H1 (cell line): Measurements from ENCODE around the gene NUDT12. TPM values are rescaled to one million over a fixed set of nuclear protein-coding genes. Genes with fewer than 3 reads are reported as not detected.

ENCODE experiments used
- CTCF ChIA-PET: fragments of 300-600 bp; sonication (Branson Sonifier 250); formaldehyde crosslinking; loops from one replicate; lab custom pipeline; 2021; ENCODE audit not compliant: partially characterized antibody; lab: Charles Lee
- POLR2A ChIA-PET: fragments of 300-600 bp; sonication (Branson Sonifier 250); formaldehyde crosslinking; loops from one replicate; lab custom pipeline; 2021; ENCODE audit warnings: inconsistent platforms; ENCODE audit not compliant: partially characterized antibody; lab: Charles Lee
- DNase-seq, 2 experiments: peaks; one replicate each; pipeline versions ENCODE4 v3.0.0 to v3.0.0-alpha.2; 2010 to 2022; ENCODE audit warnings: low spot score in 2 of 2, low read depth in 1 of 2, mixed read lengths in 1 of 2
- FAIRE-seq: peaks from 2 replicates; lab custom pipeline; 2011; peaks lifted over from hg19 to GRCh38; lab: Jason Lieb, UNC
- H2AFZ ChIP-seq: 2 replicates; pipeline ENCODE4 v1.8.1; 2012; ENCODE audit warnings: low read length, inconsistent platforms
- H2AK5ac ChIP-seq: 2 replicates; pipeline ENCODE4 v1.6.1; 2013; ENCODE audit warnings: low read depth, low read length
- H2BK120ac ChIP-seq: replicated peaks from 2 replicates; pipeline ENCODE3; 2013; ENCODE audit warnings: low read depth, low read length, inconsistent platforms
- H2BK12ac ChIP-seq: 2 replicates; pipeline ENCODE4 v1.6.1; 2013; ENCODE audit warnings: low read depth, low read length
- H2BK15ac ChIP-seq: 2 replicates; pipeline ENCODE4 v1.6.1; 2013; ENCODE audit warnings: low read length
- H2BK20ac ChIP-seq: 2 replicates; pipeline ENCODE4 v1.6.1; 2013; ENCODE audit warnings: low read length
- H2BK5ac ChIP-seq: 2 replicates; pipeline ENCODE4 v1.6.1; 2013; ENCODE audit warnings: low read depth, low read length
- H3K14ac ChIP-seq: 2 replicates; pipeline ENCODE4 v1.6.1; 2013; ENCODE audit warnings: inconsistent platforms; ENCODE audit not compliant: insufficient read length
- H3K18ac ChIP-seq: 2 replicates; pipeline ENCODE4 v1.6.1; 2013; ENCODE audit warnings: low read length; ENCODE audit errors: extremely low read depth
- H3K23ac ChIP-seq: 2 replicates; pipeline ENCODE4 v1.6.1; 2013; ENCODE audit warnings: inconsistent platforms; ENCODE audit not compliant: insufficient read length
- H3K23me2 ChIP-seq: 2 replicates; pipeline ENCODE4 v1.6.1; 2013; ENCODE audit warnings: low read depth, low read length
- H3K27ac ChIP-seq: 2 replicates; pipeline ENCODE4 v1.6.1; 2011; ENCODE audit warnings: low read depth, low read length, inconsistent platforms
- H3K27me3 ChIP-seq, 4 experiments: replicated peaks in 1 of 4; 1 replicate in 1 of 4; 2 replicates in 3 of 4; pipeline versions ENCODE4 v1.6.1 to v1.8.1; 2011 to 2013; ENCODE audit warnings: low read length in 3 of 4, mild to moderate bottlenecking in 3 of 4, inconsistent platforms in 2 of 4, mixed read lengths in 2 of 4, moderate library complexity in 1 of 4; ENCODE audit not compliant: control insufficient read depth in 3 of 4, insufficient read depth in 3 of 4; ENCODE audit errors: extremely low read depth in 1 of 4
- H3K36me3 ChIP-seq, 4 experiments: 2 replicates each; pipeline versions ENCODE4 v1.6.1 to v1.8.1; 2011 to 2013; ENCODE audit warnings: mild to moderate bottlenecking in 4 of 4, low read length in 3 of 4, moderate library complexity in 2 of 4, control low read depth in 1 of 4, inconsistent platforms in 1 of 4; ENCODE audit not compliant: insufficient read depth in 4 of 4, control insufficient read depth in 2 of 4
- H3K4ac ChIP-seq: replicated peaks from 2 replicates; pipeline ENCODE3; 2013; ENCODE audit warnings: low read length, low read depth, mixed read lengths, inconsistent platforms; ENCODE audit not compliant: insufficient read length
- H3K4me1 ChIP-seq, 4 experiments: replicated peaks in 1 of 4; 1 replicate in 1 of 4; 2 replicates in 3 of 4; pipeline versions ENCODE4 v1.6.1 to v1.8.1; 2011 to 2013; ENCODE audit warnings: low read length in 3 of 4, inconsistent platforms in 2 of 4, mixed read lengths in 1 of 4; ENCODE audit not compliant: insufficient read depth in 4 of 4, control insufficient read depth in 3 of 4
- H3K4me2 ChIP-seq, 2 experiments: 2 replicates each; pipeline versions ENCODE4 v1.6.1 to v1.8.1; 2011 to 2013; ENCODE audit warnings: low read depth in 2 of 2, low read length in 2 of 2, control low read depth in 1 of 2, inconsistent platforms in 1 of 2, mild to moderate bottlenecking in 1 of 2; ENCODE audit not compliant: insufficient read depth in 1 of 2
- H3K4me3 ChIP-seq, 4 experiments: fragments of 200-600, 300-600 bp in 1 of 4; sonication (generic), shearing (Covaris generic), sonication (Bioruptor Twin) in 1 of 4; 2 replicates each; pipeline versions ENCODE4 v1.5.1 to v1.8.1; 2011 to 2016; ENCODE audit warnings: low read length in 4 of 4, low read depth in 3 of 4, control low read depth in 2 of 4, inconsistent platforms in 2 of 4, mild to moderate bottlenecking in 2 of 4, mixed read lengths in 1 of 4, moderate library complexity in 1 of 4; ENCODE audit not compliant: insufficient read depth in 2 of 4; ENCODE audit errors: extremely low read depth in 1 of 4
- H3K56ac ChIP-seq: replicated peaks from 2 replicates; pipeline ENCODE3; 2013; ENCODE audit warnings: low read depth, mild to moderate bottlenecking, mixed read lengths, low read length, inconsistent platforms; ENCODE audit not compliant: insufficient read length
- H3K79me1 ChIP-seq: 2 replicates; pipeline ENCODE4 v1.6.1; 2013; ENCODE audit warnings: low read depth, low read length, control low read depth
- H3K79me2 ChIP-seq, 2 experiments: 2 replicates each; pipeline versions ENCODE4 v1.6.1 to v1.8.1; 2012 to 2013; ENCODE audit warnings: low read length in 2 of 2, mild to moderate bottlenecking in 2 of 2, inconsistent platforms in 1 of 2; ENCODE audit not compliant: insufficient read depth in 2 of 2, control insufficient read depth in 1 of 2
- H3K9ac ChIP-seq, 4 experiments: replicated peaks in 1 of 4; 1 replicate in 1 of 4; 2 replicates in 3 of 4; pipeline versions ENCODE4 v1.6.1 to v1.8.1; 2011 to 2013; ENCODE audit warnings: low read depth in 3 of 4, low read length in 3 of 4, control low read depth in 2 of 4, mild to moderate bottlenecking in 2 of 4, moderate library complexity in 2 of 4, inconsistent platforms in 1 of 4; ENCODE audit errors: extremely low read depth in 1 of 4
- H3K9me3 ChIP-seq, 2 experiments: 2 replicates each; pipeline versions ENCODE4 v1.6.1 to v1.8.1; 2012 to 2013; ENCODE audit warnings: mild to moderate bottlenecking in 2 of 2, moderate library complexity in 2 of 2, control low read depth in 1 of 2, inconsistent platforms in 1 of 2, low read depth in 1 of 2, low read length in 1 of 2, mixed read lengths in 1 of 2; ENCODE audit not compliant: insufficient read depth in 2 of 2
- H4K20me1 ChIP-seq, 2 experiments: replicated peaks in 1 of 2; 2 replicates each; pipeline versions ENCODE3 to v1.8.1; 2011 to 2013; ENCODE audit warnings: inconsistent platforms in 2 of 2, low read length in 2 of 2, mild to moderate bottlenecking in 1 of 2; ENCODE audit not compliant: insufficient read depth in 2 of 2, control insufficient read depth in 1 of 2
- H4K5ac ChIP-seq: 2 replicates; pipeline ENCODE4 v1.6.1; 2013; ENCODE audit warnings: low read length, low read depth, mixed read lengths, inconsistent platforms; ENCODE audit not compliant: insufficient read length
- H4K8ac ChIP-seq: 2 replicates; pipeline ENCODE4 v1.8.0; 2013; ENCODE audit warnings: mild to moderate bottlenecking, moderate library complexity, low read length, inconsistent platforms; ENCODE audit not compliant: insufficient read depth; ENCODE audit errors: extremely low read depth
- H4K91ac ChIP-seq: replicated peaks from 2 replicates; pipeline ENCODE3; 2013; ENCODE audit warnings: low read length, mixed read lengths, inconsistent platforms; ENCODE audit not compliant: insufficient read length
- ASH2L ChIP-seq: fragments of 200-600, 300-600 bp; sonication (generic); IDR thresholded peaks from one replicate; pipeline ENCODE4 v1.7.1; 2017; ENCODE audit warnings: low read length
- BRCA1 ChIP-seq: IDR thresholded peaks from 2 replicates; pipeline ENCODE4 v1.6.1; 2012; ENCODE audit warnings: low read depth, low read length, improper control_type of control experiment
- CREB1 ChIP-seq: IDR thresholded peaks from 2 replicates; pipeline ENCODE4 v1.6.1; 2012; ENCODE audit warnings: inconsistent platforms
- CTCF ChIP-seq, 3 experiments: IDR thresholded peaks; 1 replicate in 2 of 3; 2 replicates in 1 of 3; pipeline versions ENCODE4 v1.5.1 to v1.6.1; 2011; ENCODE audit warnings: low read length in 3 of 3, mild to moderate bottlenecking in 3 of 3, inconsistent platforms in 2 of 3, low read depth in 1 of 3, moderate library complexity in 1 of 3; ENCODE audit not compliant: insufficient read depth in 1 of 3; ENCODE audit errors: control extremely low read depth in 1 of 3
- FOSL1 ChIP-seq: IDR thresholded peaks from 2 replicates; pipeline ENCODE4 v1.6.1; 2011; ENCODE audit warnings: mild to moderate bottlenecking, low read depth, low read length, moderate library complexity; ENCODE audit not compliant: insufficient read depth
- HDAC2 ChIP-seq, 2 experiments: fragments of 300-600 bp in 1 of 2; sonication (generic) in 1 of 2; IDR thresholded peaks; 2 replicates each; pipeline ENCODE4 v1.6.1; 2011 to 2012; ENCODE audit warnings: low read depth in 2 of 2, low read length in 2 of 2, mild to moderate bottlenecking in 2 of 2, moderate library complexity in 2 of 2, borderline replicate concordance in 1 of 2, inconsistent platforms in 1 of 2
- JUND ChIP-seq: IDR thresholded peaks from 2 replicates; pipeline ENCODE4 v1.6.1; 2011; ENCODE audit warnings: mild to moderate bottlenecking, improper control_type of control experiment, low read length
- RAD21 ChIP-seq, 2 experiments: IDR thresholded peaks in 1 of 2; conservative IDR thresholded peaks in 1 of 2; 2 replicates each; pipeline ENCODE4 v1.6.1; 2011; ENCODE audit warnings: low read depth in 2 of 2, low read length in 2 of 2, improper control_type of control experiment in 1 of 2, inconsistent platforms in 1 of 2, mild to moderate bottlenecking in 1 of 2, moderate library complexity in 1 of 2
- RBBP5 ChIP-seq: IDR thresholded peaks from 2 replicates; pipeline ENCODE4 v1.7.1; 2012; ENCODE audit warnings: low read depth, mild to moderate bottlenecking, inconsistent platforms, low read length, moderate library complexity, borderline replicate concordance
- SP1 ChIP-seq: IDR thresholded peaks from 2 replicates; pipeline ENCODE4 v1.6.1; 2011; ENCODE audit warnings: low read depth, low read length
- SRF ChIP-seq: IDR thresholded peaks from 2 replicates; pipeline ENCODE4 v1.6.1; 2011; ENCODE audit warnings: mild to moderate bottlenecking, low read depth, low read length, moderate library complexity
- WGBS, 2 experiments: shearing (Covaris generic) in 1 of 2; methylation state at CpG; one replicate each; pipeline versions ENCODE4 v1.1.6 to v1.1.7; 2013 to 2015; ENCODE audit warnings: low lambda C conversion rate in 2 of 2, mixed read lengths in 2 of 2, inconsistent platforms in 1 of 2, low coverage in 1 of 2, missing lambda C conversion rate in 1 of 2; ENCODE audit not compliant: insufficient replicate concordance in 2 of 2, insufficient coverage in 1 of 2, insufficient read length in 1 of 2; ENCODE audit errors: extremely low coverage in 1 of 2, missing lambda C conversion rate in 1 of 2; 5-methylcytosine and 5-hydroxymethylcytosine counted together
- polyA plus RNA-seq, 7 experiments: library from polyadenylated mRNA; depleted of rRNA in 3 of 7; stranded (reverse) in 5 of 7; unstranded in 2 of 7; fragments of >200 nt in 5 of 7; fragments of 200-250 nt in 2 of 7; gene quantifications; 1 replicate in 5 of 7; 2 replicates in 1 of 7; 4 replicates in 1 of 7; pipeline versions ENCODE4 v1.2.1 to v1.2.3, GENCODE V29; 2011 to 2013; ENCODE audit warnings: missing spikeins in 2 of 7, mixed read lengths in 2 of 7
- total RNA-seq: library from RNA; stranded (reverse); fragmentation: NEBNext Ultra II Directional; extraction: Animal tissue kit (Norgen Biotek cat#: 25700); gene quantifications from 2 replicates; pipeline ENCODE4 v1.2.1, GENCODE V29; 2021

NUDT12 gene
- total and polyA plus RNA-seq, 2 of the 8 experiments (the other 6 are each of a cell fraction or from before 2014, with no cell fraction given), result 3.6 to 12.5 TPM

- Histone ChIP-seq H3K9me3 (no peaks in the 10 kb centered on the region), H2BK120ac (no peak overlapping the region), H3K4me1 (no peaks in the 10 kb centered on the region), H4K91ac (no peak overlapping the region), H3K79me1 (no peaks in the 10 kb centered on the region), H3K79me2 (no peaks in the 10 kb centered on the region), H3K27me3 (no peaks in the 10 kb centered on the region), H3K27ac (no peak overlapping the region), H3K4me2 (no peak overlapping the region), H3K56ac (no peak overlapping the region), H2AK5ac (no peak overlapping the region), H3K4ac (no peak overlapping the region), H4K8ac (no peak overlapping the region), H3K14ac (no peak overlapping the region), H2BK15ac (no peak overlapping the region), H3K4me3 (no peak overlapping the region), H2AFZ (no peak overlapping the region), H4K5ac (no peak overlapping the region), H3K23me2 (no peaks in the 10 kb centered on the region), H2BK20ac (no peak overlapping the region), H3K23ac (no peak overlapping the region), H3K18ac (no peak overlapping the region), H3K9ac (no peak overlapping the region), H2BK12ac (no peak overlapping the region), H4K20me1 (no peaks in the 10 kb centered on the region), H2BK5ac (no peak overlapping the region), H3K36me3 (no peaks in the 10 kb centered on the region)
- ChIA-PET CTCF (interaction anchor here (1.0 to 3.5 kb wide), 5 partner anchors 61 to 589 kb away, joined by 3 to 26 read pairs (median 3); no protein-coding TSS in a partner anchor), POLR2A (no interaction called here)
- FAIRE-seq, result no peak
- no peak for DNase-seq
- TF ChIP-seq HDAC2 (IDR thresholded peaks at IDR 0.05; ENCODE audit: borderline replicate concordance in 1 of 2, low read depth in 2 of 2, low read length in 2 of 2) (no peak), BRCA1 (no peak), CTCF (IDR thresholded peaks at IDR 0.05; ENCODE audit: control extremely low read depth in 1 of 3, insufficient read depth in 1 of 3, low read depth in 1 of 3, low read length in 3 of 3) (no peak), ASH2L (no peak), RBBP5 (no peak), FOSL1 (no peak), CREB1 (no peak), RAD21 (IDR thresholded peaks at IDR 0.05 in 1 of 2, conservative IDR thresholded peaks at IDR 0.05 in 1 of 2; ENCODE audit: low read depth in 2 of 2, low read length in 2 of 2) (no peak), SRF (no peak), JUND (no peak), SP1 (no peak)
- WGBS, 2 experiments, result 88% methylated on average over 3 of the region's 3 CpGs; no CpG with 5 or more reads in 1 of the 2 experiments
These were observed 26.8 kb upstream of the NUDT12 start for GRCh38 chr5:103589357-103589756.
